BE2C (cell line): ENCODE results near the gene NR2F2.

Experiments used
- DNase-seq: peaks from one replicate; pipeline ENCODE4 v3.0.0-alpha.2; 2020
- H3K27me3 ChIP-seq: fragments of 250-450 bp; sonication (Bioruptor Pico); 2 replicates; pipeline ENCODE4 v1.5.1; 2020; ENCODE audit warnings: mild to moderate bottlenecking
- H3K36me3 ChIP-seq: fragments of 250-450 bp; sonication (Bioruptor Pico); 2 replicates; pipeline ENCODE4 v1.5.1; 2020; ENCODE audit warnings: mild to moderate bottlenecking
- H3K4me1 ChIP-seq: fragments of 250-450 bp; sonication (Bioruptor Pico); 2 replicates; pipeline ENCODE4 v1.5.1; 2020
- H3K4me3 ChIP-seq: 2 replicates; pipeline ENCODE4 v1.5.1; 2011; ENCODE audit warnings: low read depth, low read length
- H3K9me3 ChIP-seq: fragments of 250-450 bp; sonication (Bioruptor Pico); 2 replicates; pipeline ENCODE4 v1.5.1; 2020
- TF ChIP-seq, protein P1 (sequence below): IDR thresholded peaks from 2 replicates; pipeline ENCODE4 v1.5.1; 2012; ENCODE audit warnings: mild to moderate bottlenecking, low read depth, low read length

Gene NR2F2

DNA sequence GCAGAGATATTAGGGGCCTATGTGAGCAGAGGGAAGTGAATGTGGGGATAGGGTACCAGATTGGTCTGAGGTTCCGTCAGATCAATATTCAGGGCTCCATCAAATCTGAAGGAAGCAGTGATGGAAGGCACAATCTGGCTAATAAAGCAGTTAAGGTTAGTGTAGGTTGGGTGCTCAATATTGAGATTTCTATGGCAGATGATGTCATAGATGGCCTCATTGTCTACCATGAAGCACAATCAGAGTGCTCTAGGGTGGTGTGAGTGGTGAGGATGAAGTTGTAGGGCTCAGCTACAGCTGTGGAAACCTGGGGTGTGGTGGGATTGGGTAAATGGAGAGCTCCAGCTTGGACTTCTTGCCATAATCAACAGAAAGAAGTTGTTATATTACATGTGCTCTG, 58.2 kb downstream of the NR2F2 start:
- Histone ChIP-seq H3K4me1 (no peaks in the 10 kb centered on the region), H3K27me3 (peaks cover 17% of the 10 kb centered on the region), H3K9me3 (no peaks in the 10 kb centered on the region), H3K36me3 (no peaks in the 10 kb centered on the region), H3K4me3 (no peak overlapping the region)
- DNase-seq = no peak
- TF ChIP-seq, protein P1, sequence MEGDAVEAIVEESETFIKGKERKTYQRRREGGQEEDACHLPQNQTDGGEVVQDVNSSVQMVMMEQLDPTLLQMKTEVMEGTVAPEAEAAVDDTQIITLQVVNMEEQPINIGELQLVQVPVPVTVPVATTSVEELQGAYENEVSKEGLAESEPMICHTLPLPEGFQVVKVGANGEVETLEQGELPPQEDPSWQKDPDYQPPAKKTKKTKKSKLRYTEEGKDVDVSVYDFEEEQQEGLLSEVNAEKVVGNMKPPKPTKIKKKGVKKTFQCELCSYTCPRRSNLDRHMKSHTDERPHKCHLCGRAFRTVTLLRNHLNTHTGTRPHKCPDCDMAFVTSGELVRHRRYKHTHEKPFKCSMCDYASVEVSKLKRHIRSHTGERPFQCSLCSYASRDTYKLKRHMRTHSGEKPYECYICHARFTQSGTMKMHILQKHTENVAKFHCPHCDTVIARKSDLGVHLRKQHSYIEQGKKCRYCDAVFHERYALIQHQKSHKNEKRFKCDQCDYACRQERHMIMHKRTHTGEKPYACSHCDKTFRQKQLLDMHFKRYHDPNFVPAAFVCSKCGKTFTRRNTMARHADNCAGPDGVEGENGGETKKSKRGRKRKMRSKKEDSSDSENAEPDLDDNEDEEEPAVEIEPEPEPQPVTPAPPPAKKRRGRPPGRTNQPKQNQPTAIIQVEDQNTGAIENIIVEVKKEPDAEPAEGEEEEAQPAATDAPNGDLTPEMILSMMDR = no peak
